H1 (cell line): Measurements from ENCODE around the gene MED12L. TPM values are rescaled to one million over a fixed set of nuclear protein-coding genes. Genes with fewer than 3 reads are reported as not detected.
A peak's percentile ranks its signal among the peaks of the same experiment; 100 is the strongest.

Source experiments
- CTCF ChIA-PET: fragments of 300-600 bp; sonication (Branson Sonifier 250); formaldehyde crosslinking; loops from one replicate; lab custom pipeline; 2021; ENCODE audit not compliant: partially characterized antibody; lab: Charles Lee
- POLR2A ChIA-PET: fragments of 300-600 bp; sonication (Branson Sonifier 250); formaldehyde crosslinking; loops from one replicate; lab custom pipeline; 2021; ENCODE audit warnings: inconsistent platforms; ENCODE audit not compliant: partially characterized antibody; lab: Charles Lee
- DNase-seq, 2 experiments: peaks; one replicate each; pipeline versions ENCODE4 v3.0.0 to v3.0.0-alpha.2; 2010 to 2022; ENCODE audit warnings: low spot score in 2 of 2, low read depth in 1 of 2, mixed read lengths in 1 of 2
- FAIRE-seq: peaks from 2 replicates; lab custom pipeline; 2011; peaks lifted over from hg19 to GRCh38; lab: Jason Lieb, UNC
- H2AFZ ChIP-seq: 2 replicates; pipeline ENCODE4 v1.8.1; 2012; ENCODE audit warnings: low read length, inconsistent platforms
- H2AK5ac ChIP-seq: 2 replicates; pipeline ENCODE4 v1.6.1; 2013; ENCODE audit warnings: low read depth, low read length
- H2BK120ac ChIP-seq: replicated peaks from 2 replicates; pipeline ENCODE3; 2013; ENCODE audit warnings: low read depth, low read length, inconsistent platforms
- H2BK12ac ChIP-seq: 2 replicates; pipeline ENCODE4 v1.6.1; 2013; ENCODE audit warnings: low read depth, low read length
- H2BK15ac ChIP-seq: 2 replicates; pipeline ENCODE4 v1.6.1; 2013; ENCODE audit warnings: low read length
- H2BK20ac ChIP-seq: 2 replicates; pipeline ENCODE4 v1.6.1; 2013; ENCODE audit warnings: low read length
- H2BK5ac ChIP-seq: 2 replicates; pipeline ENCODE4 v1.6.1; 2013; ENCODE audit warnings: low read depth, low read length
- H3K14ac ChIP-seq: 2 replicates; pipeline ENCODE4 v1.6.1; 2013; ENCODE audit warnings: inconsistent platforms; ENCODE audit not compliant: insufficient read length
- H3K18ac ChIP-seq: 2 replicates; pipeline ENCODE4 v1.6.1; 2013; ENCODE audit warnings: low read length; ENCODE audit errors: extremely low read depth
- H3K23ac ChIP-seq: 2 replicates; pipeline ENCODE4 v1.6.1; 2013; ENCODE audit warnings: inconsistent platforms; ENCODE audit not compliant: insufficient read length
- H3K23me2 ChIP-seq: 2 replicates; pipeline ENCODE4 v1.6.1; 2013; ENCODE audit warnings: low read depth, low read length
- H3K27ac ChIP-seq: 2 replicates; pipeline ENCODE4 v1.6.1; 2011; ENCODE audit warnings: low read depth, low read length, inconsistent platforms
- H3K27me3 ChIP-seq, 4 experiments: replicated peaks in 1 of 4; 1 replicate in 1 of 4; 2 replicates in 3 of 4; pipeline versions ENCODE4 v1.6.1 to v1.8.1; 2011 to 2013; ENCODE audit warnings: low read length in 3 of 4, mild to moderate bottlenecking in 3 of 4, inconsistent platforms in 2 of 4, mixed read lengths in 2 of 4, moderate library complexity in 1 of 4; ENCODE audit not compliant: control insufficient read depth in 3 of 4, insufficient read depth in 3 of 4; ENCODE audit errors: extremely low read depth in 1 of 4
- H3K36me3 ChIP-seq, 4 experiments: 2 replicates each; pipeline versions ENCODE4 v1.6.1 to v1.8.1; 2011 to 2013; ENCODE audit warnings: mild to moderate bottlenecking in 4 of 4, low read length in 3 of 4, moderate library complexity in 2 of 4, control low read depth in 1 of 4, inconsistent platforms in 1 of 4; ENCODE audit not compliant: insufficient read depth in 4 of 4, control insufficient read depth in 2 of 4
- H3K4ac ChIP-seq: replicated peaks from 2 replicates; pipeline ENCODE3; 2013; ENCODE audit warnings: low read length, low read depth, mixed read lengths, inconsistent platforms; ENCODE audit not compliant: insufficient read length
- H3K4me1 ChIP-seq, 4 experiments: replicated peaks in 1 of 4; 1 replicate in 1 of 4; 2 replicates in 3 of 4; pipeline versions ENCODE4 v1.6.1 to v1.8.1; 2011 to 2013; ENCODE audit warnings: low read length in 3 of 4, inconsistent platforms in 2 of 4, mixed read lengths in 1 of 4; ENCODE audit not compliant: insufficient read depth in 4 of 4, control insufficient read depth in 3 of 4
- H3K4me2 ChIP-seq, 2 experiments: 2 replicates each; pipeline versions ENCODE4 v1.6.1 to v1.8.1; 2011 to 2013; ENCODE audit warnings: low read depth in 2 of 2, low read length in 2 of 2, control low read depth in 1 of 2, inconsistent platforms in 1 of 2, mild to moderate bottlenecking in 1 of 2; ENCODE audit not compliant: insufficient read depth in 1 of 2
- H3K4me3 ChIP-seq, 4 experiments: fragments of 200-600, 300-600 bp in 1 of 4; sonication (generic), shearing (Covaris generic), sonication (Bioruptor Twin) in 1 of 4; 2 replicates each; pipeline versions ENCODE4 v1.5.1 to v1.8.1; 2011 to 2016; ENCODE audit warnings: low read length in 4 of 4, low read depth in 3 of 4, control low read depth in 2 of 4, inconsistent platforms in 2 of 4, mild to moderate bottlenecking in 2 of 4, mixed read lengths in 1 of 4, moderate library complexity in 1 of 4; ENCODE audit not compliant: insufficient read depth in 2 of 4; ENCODE audit errors: extremely low read depth in 1 of 4
- H3K56ac ChIP-seq: replicated peaks from 2 replicates; pipeline ENCODE3; 2013; ENCODE audit warnings: low read depth, mild to moderate bottlenecking, mixed read lengths, low read length, inconsistent platforms; ENCODE audit not compliant: insufficient read length
- H3K79me1 ChIP-seq: 2 replicates; pipeline ENCODE4 v1.6.1; 2013; ENCODE audit warnings: low read depth, low read length, control low read depth
- H3K79me2 ChIP-seq, 2 experiments: 2 replicates each; pipeline versions ENCODE4 v1.6.1 to v1.8.1; 2012 to 2013; ENCODE audit warnings: low read length in 2 of 2, mild to moderate bottlenecking in 2 of 2, inconsistent platforms in 1 of 2; ENCODE audit not compliant: insufficient read depth in 2 of 2, control insufficient read depth in 1 of 2
- H3K9ac ChIP-seq, 4 experiments: replicated peaks in 1 of 4; 1 replicate in 1 of 4; 2 replicates in 3 of 4; pipeline versions ENCODE4 v1.6.1 to v1.8.1; 2011 to 2013; ENCODE audit warnings: low read depth in 3 of 4, low read length in 3 of 4, control low read depth in 2 of 4, mild to moderate bottlenecking in 2 of 4, moderate library complexity in 2 of 4, inconsistent platforms in 1 of 4; ENCODE audit errors: extremely low read depth in 1 of 4
- H3K9me3 ChIP-seq, 2 experiments: 2 replicates each; pipeline versions ENCODE4 v1.6.1 to v1.8.1; 2012 to 2013; ENCODE audit warnings: mild to moderate bottlenecking in 2 of 2, moderate library complexity in 2 of 2, control low read depth in 1 of 2, inconsistent platforms in 1 of 2, low read depth in 1 of 2, low read length in 1 of 2, mixed read lengths in 1 of 2; ENCODE audit not compliant: insufficient read depth in 2 of 2
- H4K20me1 ChIP-seq, 2 experiments: replicated peaks in 1 of 2; 2 replicates each; pipeline versions ENCODE3 to v1.8.1; 2011 to 2013; ENCODE audit warnings: inconsistent platforms in 2 of 2, low read length in 2 of 2, mild to moderate bottlenecking in 1 of 2; ENCODE audit not compliant: insufficient read depth in 2 of 2, control insufficient read depth in 1 of 2
- H4K5ac ChIP-seq: 2 replicates; pipeline ENCODE4 v1.6.1; 2013; ENCODE audit warnings: low read length, low read depth, mixed read lengths, inconsistent platforms; ENCODE audit not compliant: insufficient read length
- H4K8ac ChIP-seq: 2 replicates; pipeline ENCODE4 v1.8.0; 2013; ENCODE audit warnings: mild to moderate bottlenecking, moderate library complexity, low read length, inconsistent platforms; ENCODE audit not compliant: insufficient read depth; ENCODE audit errors: extremely low read depth
- H4K91ac ChIP-seq: replicated peaks from 2 replicates; pipeline ENCODE3; 2013; ENCODE audit warnings: low read length, mixed read lengths, inconsistent platforms; ENCODE audit not compliant: insufficient read length
- ATF2 ChIP-seq: IDR thresholded peaks from 2 replicates; pipeline ENCODE4 v1.6.1; 2012; ENCODE audit warnings: low read length, inconsistent platforms
- CHD1 ChIP-seq: IDR thresholded peaks from 2 replicates; pipeline ENCODE4 v1.6.1; 2012; ENCODE audit warnings: low read depth, low read length, improper control_type of control experiment
- CTCF ChIP-seq, 3 experiments: IDR thresholded peaks; 1 replicate in 2 of 3; 2 replicates in 1 of 3; pipeline versions ENCODE4 v1.5.1 to v1.6.1; 2011; ENCODE audit warnings: low read length in 3 of 3, mild to moderate bottlenecking in 3 of 3, inconsistent platforms in 2 of 3, low read depth in 1 of 3, moderate library complexity in 1 of 3; ENCODE audit not compliant: insufficient read depth in 1 of 3; ENCODE audit errors: control extremely low read depth in 1 of 3
- EP300 ChIP-seq, 2 experiments: IDR thresholded peaks; 1 replicate in 1 of 2; 2 replicates in 1 of 2; pipeline ENCODE4 v1.6.1; 2011 to 2012; ENCODE audit warnings: low read depth in 2 of 2, low read length in 2 of 2, mild to moderate bottlenecking in 2 of 2, borderline replicate concordance in 1 of 2, inconsistent platforms in 1 of 2, moderate library complexity in 1 of 2
- EZH2 ChIP-seq: fragments of 200-600 bp; sonication (generic); IDR thresholded peaks from 2 replicates; pipeline ENCODE4 v1.7.1; 2012; ENCODE audit warnings: low read depth, mild to moderate bottlenecking, moderate library complexity, low read length, inconsistent platforms; ENCODE audit not compliant: severe bottlenecking
- MAFK ChIP-seq: IDR thresholded peaks from 2 replicates; pipeline ENCODE4 v1.6.1; 2012; ENCODE audit warnings: low read depth, mild to moderate bottlenecking, improper control_type of control experiment, low read length
- RNF2 ChIP-seq: fragments of 200-900, 300-1000 bp; sonication (generic); IDR thresholded peaks from 2 replicates; pipeline ENCODE4 v1.7.1; 2016; ENCODE audit warnings: borderline replicate concordance, low read depth, mild to moderate bottlenecking, antibody characterized with exemption, low read length; ENCODE audit not compliant: poor library complexity, severe bottlenecking; ENCODE audit errors: missing control alignments
- WGBS, 2 experiments: shearing (Covaris generic) in 1 of 2; methylation state at CpG; one replicate each; pipeline versions ENCODE4 v1.1.6 to v1.1.7; 2013 to 2015; ENCODE audit warnings: low lambda C conversion rate in 2 of 2, mixed read lengths in 2 of 2, inconsistent platforms in 1 of 2, low coverage in 1 of 2, missing lambda C conversion rate in 1 of 2; ENCODE audit not compliant: insufficient replicate concordance in 2 of 2, insufficient coverage in 1 of 2, insufficient read length in 1 of 2; ENCODE audit errors: extremely low coverage in 1 of 2, missing lambda C conversion rate in 1 of 2; 5-methylcytosine and 5-hydroxymethylcytosine counted together
- polyA plus RNA-seq, 7 experiments: library from polyadenylated mRNA; depleted of rRNA in 3 of 7; stranded (reverse) in 5 of 7; unstranded in 2 of 7; fragments of >200 nt in 5 of 7; fragments of 200-250 nt in 2 of 7; gene quantifications; 1 replicate in 5 of 7; 2 replicates in 1 of 7; 4 replicates in 1 of 7; pipeline versions ENCODE4 v1.2.1 to v1.2.3, GENCODE V29; 2011 to 2013; ENCODE audit warnings: missing spikeins in 2 of 7, mixed read lengths in 2 of 7
- total RNA-seq: library from RNA; stranded (reverse); fragmentation: NEBNext Ultra II Directional; extraction: Animal tissue kit (Norgen Biotek cat#: 25700); gene quantifications from 2 replicates; pipeline ENCODE4 v1.2.1, GENCODE V29; 2021

The MED12L gene
- total and polyA plus RNA-seq, 2 of the 8 experiments (the other 6 are each of a cell fraction or from before 2014, with no cell fraction given) = 3.6 to 26.2 TPM

GRCh38 chr3:151093905-151094304, 8.4 kb downstream of the MED12L start:
- TF ChIP-seq CHD1 (no peak), MAFK (no peak), ATF2 (no peak), EZH2 (no peak), CTCF (IDR thresholded peaks at IDR 0.05; ENCODE audit: control extremely low read depth in 1 of 3, insufficient read depth in 1 of 3, low read depth in 1 of 3, low read length in 3 of 3) (peak in 1 of 3 experiments; percentile 5; a peak in 1 of 4 replicates), EP300 (IDR thresholded peaks at IDR 0.05; ENCODE audit: borderline replicate concordance in 1 of 2, low read depth in 2 of 2, low read length in 2 of 2) (no peak), RNF2 (no peak)
- Histone ChIP-seq H3K4me3 (no peak overlapping the region), H3K4me2 (no peak overlapping the region), H3K9me3 (no peaks in the 10 kb centered on the region), H3K27ac (no peak overlapping the region), H2BK5ac (no peak overlapping the region), H3K9ac (no peak overlapping the region), H3K79me2 (peaks cover 11 to 96% of the 10 kb centered on the region in 2 experiments; a peak in 3 of 4 replicates), H3K79me1 (peaks cover 12% of the 10 kb centered on the region), H2BK20ac (no peak overlapping the region), H3K4me1 (peaks cover 0 to 11% (median 5%) of the 10 kb centered on the region in 4 experiments; a peak in 4 of 7 replicates), H3K23me2 (no peaks in the 10 kb centered on the region), H3K23ac (no peak overlapping the region), H2BK120ac (no peak overlapping the region), H2AFZ (no peak overlapping the region), H4K91ac (no peak overlapping the region), H2AK5ac (no peak overlapping the region), H3K56ac (no peak overlapping the region), H4K20me1 (peaks cover 0 to 14% of the 10 kb centered on the region in 2 experiments), H2BK15ac (no peak overlapping the region), H2BK12ac (0 out of 2 replicates have a peak overlapping the region, but pooled peaks have one; percentile 14), H3K36me3 (no peaks in the 10 kb centered on the region; a peak in 1 of 8 replicates), H3K4ac (no peak overlapping the region), H4K8ac (no peak overlapping the region), H4K5ac (no peak overlapping the region), H3K18ac (no peak overlapping the region), H3K14ac (no peak overlapping the region), H3K27me3 (no peaks in the 10 kb centered on the region)
- ChIA-PET POLR2A (interaction anchor here (3.5 kb wide), 1 partner anchor 9 kb away, joined by 19 read pairs; the partner anchor contains the start of gene MED12L), CTCF (interaction anchor here (1.3 to 4.7 kb wide), 6 partner anchors 8 to 53 kb away, joined by 3 to 43 read pairs (median 16); partner anchors contain the start of gene MED12L)
- FAIRE-seq (no peak), DNase-seq (no peak)
- 74% methylated on average over 4 of the region's 4 CpGs; no CpG with 5 or more reads in 1 of the 2 experiments for WGBS, 2 experiments
